RWPE1 (cell line): ENCODE measurements around the gene SLC37A3.

Experiments
- CTCF ChIA-PET: fragments of 350-600 bp; sonication (Branson Sonifier 250); formaldehyde crosslinking; extraction: SDS; loops from one replicate; lab custom pipeline; 2021; lab: Yijun Ruan, JAX
- POLR2A ChIA-PET: fragments of 400-600 bp; formaldehyde crosslinking; extraction: SDS; loops from one replicate; lab custom pipeline; 2020; ENCODE audit warnings: antibody characterized with exemption; ENCODE audit not compliant: low non-redundant PET; lab: Yijun Ruan, JAX
- DNase-seq: peaks from one replicate; pipeline ENCODE4 v3.0.0; 2012; ENCODE audit warnings: low spot score
- H3K27ac ChIP-seq: fragments of 450-650 bp; 2 replicates; pipeline ENCODE4 v1.5.1; 2017
- TF ChIP-seq, protein P1 (sequence below): fragments of 450-650 bp; conservative IDR thresholded peaks from 2 replicates; pipeline ENCODE4 v1.5.1; 2017; ENCODE audit warnings: low read depth, mild to moderate bottlenecking

The SLC37A3 gene

DNA sequence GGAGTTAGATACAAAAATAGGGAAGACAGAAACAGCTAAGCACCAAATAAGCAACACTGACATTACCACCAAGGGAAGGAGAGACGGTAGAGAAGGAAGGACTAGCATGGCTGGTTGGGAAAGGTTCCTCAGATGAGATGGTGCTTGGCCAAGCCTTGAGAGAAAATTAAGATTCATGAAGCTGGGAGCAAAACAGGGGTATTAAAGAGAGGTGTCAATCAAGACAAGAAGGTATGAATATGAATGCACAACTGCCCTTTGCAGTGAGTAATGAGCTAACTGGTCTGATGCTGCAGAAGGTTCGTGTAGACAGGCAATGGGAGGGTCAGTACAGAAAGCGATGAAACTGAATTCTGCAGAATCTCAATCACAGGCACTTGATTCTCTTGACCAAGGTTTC, 67.7 kb downstream of the SLC37A3 start:
- TF ChIP-seq, protein P1, sequence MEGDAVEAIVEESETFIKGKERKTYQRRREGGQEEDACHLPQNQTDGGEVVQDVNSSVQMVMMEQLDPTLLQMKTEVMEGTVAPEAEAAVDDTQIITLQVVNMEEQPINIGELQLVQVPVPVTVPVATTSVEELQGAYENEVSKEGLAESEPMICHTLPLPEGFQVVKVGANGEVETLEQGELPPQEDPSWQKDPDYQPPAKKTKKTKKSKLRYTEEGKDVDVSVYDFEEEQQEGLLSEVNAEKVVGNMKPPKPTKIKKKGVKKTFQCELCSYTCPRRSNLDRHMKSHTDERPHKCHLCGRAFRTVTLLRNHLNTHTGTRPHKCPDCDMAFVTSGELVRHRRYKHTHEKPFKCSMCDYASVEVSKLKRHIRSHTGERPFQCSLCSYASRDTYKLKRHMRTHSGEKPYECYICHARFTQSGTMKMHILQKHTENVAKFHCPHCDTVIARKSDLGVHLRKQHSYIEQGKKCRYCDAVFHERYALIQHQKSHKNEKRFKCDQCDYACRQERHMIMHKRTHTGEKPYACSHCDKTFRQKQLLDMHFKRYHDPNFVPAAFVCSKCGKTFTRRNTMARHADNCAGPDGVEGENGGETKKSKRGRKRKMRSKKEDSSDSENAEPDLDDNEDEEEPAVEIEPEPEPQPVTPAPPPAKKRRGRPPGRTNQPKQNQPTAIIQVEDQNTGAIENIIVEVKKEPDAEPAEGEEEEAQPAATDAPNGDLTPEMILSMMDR: no peak
- DNase-seq: no peak
- ChIA-PET POLR2A (interaction anchor here (0.5 kb wide), 1 partner anchor 103 kb away, joined by 7 read pairs; no protein-coding TSS in a partner anchor), CTCF (interaction anchor here (0.6 kb wide), 1 partner anchor 605 kb away, joined by 3 read pairs; no protein-coding TSS in a partner anchor)
- no peak overlapping the region for H3K27ac ChIP-seq

DNA sequence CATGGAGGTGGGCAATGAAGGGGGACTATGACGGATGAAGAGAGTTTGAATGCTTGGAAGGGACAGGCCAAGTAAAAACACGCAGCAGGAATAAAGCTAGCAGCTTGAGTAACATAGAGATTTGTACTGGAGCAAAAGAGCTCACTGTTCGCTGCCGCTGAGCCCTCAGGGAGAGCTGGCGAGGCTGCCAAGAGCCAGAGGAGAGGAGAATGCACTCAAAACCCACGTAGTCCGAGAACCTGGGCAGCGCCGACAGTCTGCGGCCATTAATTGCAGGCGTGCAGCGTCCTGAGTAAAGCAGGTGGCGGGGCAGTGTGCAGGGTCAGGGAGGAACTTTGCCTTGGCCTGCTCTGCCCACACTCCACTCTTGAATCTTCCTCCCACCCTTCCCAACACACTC, 68.2 kb downstream of the SLC37A3 start:
- H3K27ac ChIP-seq: no peak overlapping the region
- TF ChIP-seq, protein P1: no peak
- DNase-seq: no peak
- POLR2A ChIA-PET: no interaction called here
- CTCF ChIA-PET: interaction anchor here (0.5 to 0.6 kb wide), 2 partner anchors 156 to 207 kb away, joined by 3 to 4 read pairs; no protein-coding TSS in a partner anchor

DNA sequence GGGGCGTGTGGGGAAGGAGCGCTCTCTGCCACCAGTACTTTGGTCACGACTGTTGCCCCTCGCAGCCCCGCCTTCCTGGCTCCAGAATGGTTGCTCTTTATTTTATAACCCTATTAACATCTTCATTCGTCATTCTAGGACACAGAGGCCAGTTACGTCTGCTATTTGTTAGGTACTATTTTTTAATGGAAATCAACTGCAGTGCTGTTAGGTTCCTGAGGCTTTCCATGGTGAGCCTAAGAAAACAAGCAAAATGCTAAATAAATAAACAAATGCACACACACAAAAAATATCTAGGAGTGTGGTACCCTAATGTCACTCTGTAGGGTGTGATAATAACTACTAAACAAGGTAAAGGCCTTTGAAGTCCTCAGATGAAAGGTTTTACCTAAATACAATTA, 71.1 kb downstream of the SLC37A3 start:
- TF ChIP-seq, protein P1: no peak
- POLR2A ChIA-PET: no interaction called here
- H3K27ac ChIP-seq: no peak overlapping the region
- no peak for DNase-seq
- CTCF ChIA-PET: no interaction called here

DNA sequence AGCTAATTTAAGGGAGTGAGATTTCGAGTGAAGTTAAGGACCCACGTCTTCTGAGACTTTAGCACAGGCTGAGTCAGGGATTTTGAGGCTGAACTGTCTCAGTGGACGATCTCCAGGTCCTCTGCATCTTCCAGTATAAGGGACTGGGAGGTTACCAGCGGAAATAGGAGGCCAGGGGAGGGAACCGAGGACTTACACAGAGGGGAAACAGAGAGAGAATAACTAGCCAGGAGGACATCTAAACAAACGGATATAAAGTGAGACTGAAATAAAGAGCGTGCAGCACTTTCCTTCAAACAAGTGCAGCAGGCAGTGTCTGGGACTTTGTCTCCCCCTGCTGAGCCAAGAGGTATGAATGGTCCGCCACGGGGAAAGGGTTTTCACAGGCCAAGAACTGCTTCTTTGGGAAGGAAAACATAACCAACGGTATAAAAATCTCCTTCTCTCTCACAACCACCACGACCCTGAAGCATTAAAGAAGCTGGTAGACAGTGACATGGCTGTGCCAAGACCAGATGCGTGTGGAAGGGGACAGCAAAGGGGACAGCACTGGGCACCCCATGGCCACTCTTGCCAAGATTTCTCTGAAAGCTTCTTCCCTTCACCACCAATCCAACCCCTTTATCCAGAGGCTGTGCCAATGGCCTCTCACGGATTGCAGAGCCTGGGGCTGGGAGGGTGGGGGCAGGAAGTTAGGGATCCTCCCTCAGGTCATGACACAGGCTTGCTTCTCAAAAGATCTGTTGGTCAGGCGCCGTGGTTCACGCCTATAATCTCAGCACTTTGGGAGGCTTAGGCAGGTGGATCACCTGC, 72.0 kb downstream of the SLC37A3 start:
- ChIA-PET CTCF (interaction anchor here (0.5 to 2.1 kb wide), 6 partner anchors 9 to 1265 kb away, joined by 3 to 5 read pairs (median 3); no protein-coding TSS in a partner anchor), POLR2A (no interaction called here)
- peak; percentile 64 for DNase-seq
- TF ChIP-seq, protein P1: peak; percentile 79
- H3K27ac ChIP-seq: 0 out of 2 replicates have a peak overlapping the region, but pooled peaks have one; percentile 17

DNA sequence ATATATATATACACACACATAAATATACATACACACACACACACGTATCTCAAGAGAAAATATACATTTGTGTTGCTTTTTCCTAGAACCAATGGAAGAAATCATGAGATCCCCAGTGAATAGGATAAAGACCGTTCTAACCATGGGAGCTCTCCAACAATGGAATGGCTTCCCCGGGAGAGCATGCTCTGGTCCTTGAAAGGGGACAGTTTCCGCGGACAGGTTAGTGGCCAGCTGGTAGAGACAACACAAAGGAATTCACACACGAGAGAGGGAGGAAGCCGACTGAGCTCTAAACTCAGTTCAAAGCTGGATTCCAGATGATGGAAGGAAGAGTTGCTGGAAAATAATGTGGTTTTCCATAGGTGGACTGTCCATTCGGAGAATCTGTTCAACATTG, 72.7 kb downstream of the SLC37A3 start:
- DNase-seq: no peak
- TF ChIP-seq, protein P1: no peak
- ChIA-PET POLR2A (no interaction called here), CTCF (interaction anchor here (0.6 to 2.1 kb wide), 5 partner anchors 10 to 1264 kb away, joined by 3 to 5 read pairs (median 3); no protein-coding TSS in a partner anchor)
- H3K27ac ChIP-seq: no peak overlapping the region

DNA sequence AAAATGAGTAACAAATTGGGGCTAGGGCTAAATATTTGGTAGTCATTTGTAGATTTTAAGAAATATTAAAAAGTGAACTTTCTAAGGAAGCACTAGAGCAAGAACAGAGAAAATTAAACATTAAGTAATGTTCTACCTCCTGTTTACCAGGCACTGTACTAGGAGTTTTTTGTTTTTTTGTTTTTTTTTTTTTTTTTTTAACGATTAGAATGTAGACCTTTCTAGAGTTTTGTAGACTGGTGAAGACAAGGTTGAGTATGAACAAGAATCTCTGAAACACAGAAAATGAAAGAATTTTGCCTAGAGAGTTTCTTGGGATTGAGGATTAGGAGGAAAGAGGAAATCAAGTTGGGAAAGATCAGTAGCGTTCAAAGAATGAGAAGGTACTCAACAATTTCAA, 73.6 kb downstream of the SLC37A3 start:
- POLR2A ChIA-PET: no interaction called here
- CTCF ChIA-PET: interaction anchor here (2.1 kb wide), 1 partner anchor 9 kb away, joined by 5 read pairs; no protein-coding TSS in a partner anchor
- no peak for DNase-seq
- no peak overlapping the region for H3K27ac ChIP-seq
- TF ChIP-seq, protein P1: no peak
